ENCODE data around the gene FBXO36. TPM values are rescaled to one million over a fixed set of nuclear protein-coding genes. Genes with fewer than 3 reads are reported as not detected.

FBXO36 gene
- polyA plus RNA-seq, 1 donor (not counting 4 experiments of a cell fraction or from before 2014, with no cell fraction given): 1.7 TPM

- FAIRE-seq: no peak
- dilution Hi-C loops (cut with MboI; ENCODE audit: extremely low pct_ligation_motif_present, low sequenced_read_pairs): no loop called here
- no peak overlapping the region for H3K9ac ChIP-seq (ENCODE audit: control insufficient read depth, extremely low read depth, insufficient read depth, low read length)
These were observed 39.7 kb upstream of the FBXO36 start for GRCh38 chr2:229882583-229882982.

GRCh38 chr2:229884775-229885699, 37.3 kb upstream of the FBXO36 start:
- Histone ChIP-seq H3K79me2 (ENCODE audit: control insufficient read depth, insufficient read depth, low read length) (peaks cover 90% of the 10 kb centered on the region), H3K36me3 (ENCODE audit: control insufficient read depth in 2 of 2, extremely low read depth in 1 of 2, insufficient read depth in 2 of 2, low read length in 2 of 2) (peaks cover 1 to 4% of the 10 kb centered on the region in 2 experiments), H3K4me1 (ENCODE audit: control insufficient read depth, extremely low read depth, insufficient read depth, low read length) (peaks cover 10% of the 10 kb centered on the region), H3K9ac (ENCODE audit: control insufficient read depth, extremely low read depth, insufficient read depth, low read length) (no peak overlapping the region), H2AFZ (ENCODE audit: control insufficient read depth, low read length) (no peak overlapping the region), H3K4me3 (ENCODE audit: control insufficient read depth in 2 of 3, extremely low read depth in 1 of 3, insufficient read depth in 2 of 3, low read depth in 1 of 3, low read length in 3 of 3) (no peak overlapping the region), H3K9me1 (ENCODE audit: control insufficient read depth, extremely low read depth, insufficient read depth, low read length) (no peaks in the 10 kb centered on the region), H3K27ac (ENCODE audit: control insufficient read depth, insufficient read depth, low read length) (no peak overlapping the region), H3K9me3 (ENCODE audit: control insufficient read depth, low read depth, low read length) (no peaks in the 10 kb centered on the region), H4K20me1 (ENCODE audit: control insufficient read depth, extremely low read depth, insufficient read depth, low read length) (peaks cover 12% of the 10 kb centered on the region), H3K27me3 (ENCODE audit: control insufficient read depth, extremely low read depth, insufficient read depth, low read length) (no peaks in the 10 kb centered on the region), H3K4me2 (ENCODE audit: control insufficient read depth, extremely low read depth, insufficient read depth, low read depth, low read length) (no peak overlapping the region)
- DNase-seq (ENCODE audit: low read depth, low spot score) (no peak), FAIRE-seq (no peak)
- dilution Hi-C loops (cut with MboI; ENCODE audit: extremely low pct_ligation_motif_present, low sequenced_read_pairs): no loop called here
- TF ChIP-seq CTCF (optimal IDR thresholded peaks at IDR 0.05 in 1 of 3, IDR thresholded peaks at IDR 0.05 in 1 of 3, conservative IDR thresholded peaks at IDR 0.05 in 1 of 3; ENCODE audit: extremely low read depth in 1 of 3, insufficient read depth in 2 of 3, low read length in 3 of 3) (no peak), EZH2 (IDR thresholded peaks at IDR 0.05; ENCODE audit: low read length) (no peak)

More at GRCh38 chr2:229882583-229882982, 39.7 kb upstream of the FBXO36 start:
- no peaks in the 10 kb centered on the region for H3K9me1 ChIP-seq (ENCODE audit: control insufficient read depth, extremely low read depth, insufficient read depth, low read length)
- H3K79me2 ChIP-seq (ENCODE audit: control insufficient read depth, insufficient read depth, low read length): peaks cover 82% of the 10 kb centered on the region
- H3K4me3 ChIP-seq (ENCODE audit: control insufficient read depth in 2 of 3, extremely low read depth in 1 of 3, insufficient read depth in 2 of 3, low read depth in 1 of 3, low read length in 3 of 3): no peak overlapping the region
- peaks cover 6 to 8% of the 10 kb centered on the region in 2 experiments for H3K36me3 ChIP-seq (ENCODE audit: control insufficient read depth in 2 of 2, extremely low read depth in 1 of 2, insufficient read depth in 2 of 2, low read length in 2 of 2)
- TF ChIP-seq CTCF (optimal IDR thresholded peaks at IDR 0.05 in 1 of 3, IDR thresholded peaks at IDR 0.05 in 1 of 3, conservative IDR thresholded peaks at IDR 0.05 in 1 of 3; ENCODE audit: extremely low read depth in 1 of 3, insufficient read depth in 2 of 3, low read length in 3 of 3) (no peak), EZH2 (IDR thresholded peaks at IDR 0.05; ENCODE audit: low read length) (no peak)
- DNase-seq (ENCODE audit: low read depth, low spot score): no peak
- H3K9me3 ChIP-seq (ENCODE audit: control insufficient read depth, low read depth, low read length): no peaks in the 10 kb centered on the region
- no peak overlapping the region for H2AFZ ChIP-seq (ENCODE audit: control insufficient read depth, low read length)
- no peak overlapping the region for H3K27ac ChIP-seq (ENCODE audit: control insufficient read depth, insufficient read depth, low read length)
- peaks cover 4% of the 10 kb centered on the region for H4K20me1 ChIP-seq (ENCODE audit: control insufficient read depth, extremely low read depth, insufficient read depth, low read length)
- H3K4me2 ChIP-seq (ENCODE audit: control insufficient read depth, extremely low read depth, insufficient read depth, low read depth, low read length): no peak overlapping the region
- no peaks in the 10 kb centered on the region for H3K27me3 ChIP-seq (ENCODE audit: control insufficient read depth, extremely low read depth, insufficient read depth, low read length)
- H3K4me1 ChIP-seq (ENCODE audit: control insufficient read depth, extremely low read depth, insufficient read depth, low read length): no peaks in the 10 kb centered on the region

All from keratinocyte (primary cell).